Transverse colon (tissue), 4 donors: ENCODE results near the gene FOSL2. TPM values are rescaled to one million over a fixed set of nuclear protein-coding genes. Genes with fewer than 3 reads are reported as not detected.
A peak's percentile ranks its signal among the peaks of the same experiment; 100 is the strongest.
"Not testable (repeated sequence)": the region's sequence is repeated elsewhere in the genome, so short reads cannot be mapped to it uniquely, and the experiment has no call there.

Source experiments
- DNase-seq: peaks from one replicate; pipeline ENCODE4 v3.0.0-alpha.2; 2019
- H3K27ac ChIP-seq, 4 donors: fragments of 200-600 bp; sonication (generic); 2 replicates each; pipeline ENCODE4 v1.5.1; 2016 to 2018; ENCODE audit warnings: inconsistent platforms in 4 of 4
- H3K27me3 ChIP-seq: fragments of 200-600 bp; sonication (generic); 2 replicates; pipeline ENCODE4 v1.5.1; 2017; ENCODE audit warnings: inconsistent platforms
- H3K36me3 ChIP-seq, 4 donors: fragments of 200-600 bp; sonication (generic); 2 replicates each; pipeline ENCODE4 v1.5.1; 2017 to 2019; ENCODE audit warnings: inconsistent platforms in 4 of 4
- H3K4me1 ChIP-seq, 4 donors: fragments of 200-600 bp; sonication (generic); 2 replicates each; pipeline ENCODE4 v1.5.1; 2017 to 2020; ENCODE audit warnings: inconsistent platforms in 4 of 4
- H3K4me3 ChIP-seq, 4 donors: fragments of 200-600 bp; sonication (generic); 1 replicate in 1 of 4; 2 replicates in 3 of 4; pipeline versions ENCODE4 v1.5.1 to v1.6.1; 2017 to 2019; ENCODE audit warnings: inconsistent platforms in 4 of 4
- H3K9me3 ChIP-seq, 2 donors: fragments of 200-600 bp; sonication (generic); 2 replicates each; pipeline ENCODE4 v1.5.1; 2017 to 2019; ENCODE audit warnings: inconsistent platforms in 2 of 2
- EP300 ChIP-seq: sonication (generic); formaldehyde crosslinking; IDR thresholded peaks from one replicate; pipeline ENCODE4 v1.6.1; 2017; ENCODE audit warnings: antibody characterized with exemption, low read depth
- POLR2A ChIP-seq: fragments of 450-650 bp; IDR thresholded peaks from one replicate; pipeline ENCODE4 v1.6.1; 2016; ENCODE audit warnings: antibody characterized with exemption, mild to moderate bottlenecking, moderate library complexity
- POLR2AphosphoS5 ChIP-seq, 3 donors: sonication (generic); formaldehyde crosslinking; IDR thresholded peaks; one replicate each; pipeline ENCODE4 v1.6.1; 2016; ENCODE audit warnings: antibody characterized with exemption in 3 of 3
- WGBS, 2 donors: methylation state at CpG; one replicate each; pipeline ENCODE4 v1.1.5; 2018; ENCODE audit warnings: low coverage in 1 of 2; 5-methylcytosine and 5-hydroxymethylcytosine counted together
- in situ Hi-C, 4 donors: fragments of 200-750 bp; cut with MboI; loops; one replicate each; pipeline versions ENCODE4 v1.15.0 to v1.15.1; 2017; ENCODE audit warnings: low sequenced_read_pairs in 3 of 4, low pct_ligation_motif_present in 1 of 4, low pct_unique_long_range_greater_than_20kb in 1 of 4
- intact Hi-C: fragments of 100-400 bp; cut with DNase I; formaldehyde crosslinking; loops from one replicate; pipeline ENCODE4 v1.15.1; 2023; ENCODE audit warnings: low total_unique reads
- total RNA-seq, 4 donors: library from RNA; depleted of rRNA; stranded (reverse); fragments of >200 nt; gene quantifications; one replicate each; pipeline ENCODE4 v1.1.0, GENCODE V29; 2016
- TF ChIP-seq, protein P1 (sequence below), 5 experiments: fragments of 200-600 bp in 3 of 5; fragments of 450-650 bp in 2 of 5; sonication (generic) in 3 of 5; IDR thresholded peaks; 1 replicate in 2 of 5; 2 replicates in 3 of 5; pipeline ENCODE4 v1.5.1; 2016 to 2017; ENCODE audit warnings: antibody characterized with exemption in 5 of 5, inconsistent platforms in 3 of 5, mild to moderate bottlenecking in 2 of 5, moderate library complexity in 1 of 5

Gene FOSL2
- total RNA-seq, 4 donors from 2014 or later: 135 to 358 (median 233) TPM

DNA sequence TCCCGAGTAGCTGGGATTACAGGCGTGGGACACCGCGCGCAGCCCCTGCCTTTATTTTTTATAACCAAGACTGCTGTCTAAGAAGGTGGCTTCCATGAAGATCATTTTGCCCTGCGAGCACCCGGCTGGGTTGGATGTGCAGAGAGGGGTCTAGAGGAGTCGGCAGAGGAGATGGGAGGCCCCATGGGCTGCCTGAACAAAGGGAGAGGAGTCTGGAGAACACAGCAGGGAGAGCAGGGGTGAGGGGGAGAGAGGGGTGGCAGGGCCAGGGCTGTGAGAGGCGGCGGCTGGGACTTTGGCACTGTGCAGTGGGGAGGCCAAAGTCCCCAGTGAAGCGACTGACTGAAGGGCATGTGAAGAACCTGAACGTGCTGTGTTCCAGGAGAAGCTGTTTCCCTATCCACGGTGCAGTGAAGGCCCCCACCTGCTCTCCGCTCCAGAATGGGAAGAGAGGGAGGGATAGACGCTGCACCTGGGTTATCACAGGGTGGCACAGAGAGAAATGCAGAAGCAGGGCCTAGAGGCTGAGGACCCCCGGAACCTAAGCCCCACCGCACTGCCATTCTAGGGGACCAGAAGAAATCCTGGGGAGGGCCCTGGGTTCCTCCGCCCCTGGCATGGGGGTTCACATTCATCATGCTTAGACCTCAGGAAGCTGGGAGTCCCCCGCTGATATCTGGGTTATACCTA lies 24.8 kb upstream of the FOSL2 start:
- H3K36me3 ChIP-seq: no peaks in the 10 kb centered on the region
- H3K27me3 ChIP-seq: no peaks in the 10 kb centered on the region
- TF ChIP-seq POLR2A (no peak), EP300 (no peak)
- H3K9me3 ChIP-seq: no peaks in the 10 kb centered on the region
- intact Hi-C loops: no loop called here
- H3K4me1 ChIP-seq: peaks cover 17 to 45% (median 33%) of the 10 kb centered on the region in 4 donors
- peak; percentile 63 for DNase-seq
- in situ Hi-C loops: no loop called here
- peak overlapping the region in 3 of 4 donors; percentile 77 to 83 (median 83) for H3K27ac ChIP-seq
- H3K4me3 ChIP-seq: no peak overlapping the region
- WGBS, 2 donors: 79 to 100% methylated on average over 1 to 19 of the region's 19 CpGs

DNA sequence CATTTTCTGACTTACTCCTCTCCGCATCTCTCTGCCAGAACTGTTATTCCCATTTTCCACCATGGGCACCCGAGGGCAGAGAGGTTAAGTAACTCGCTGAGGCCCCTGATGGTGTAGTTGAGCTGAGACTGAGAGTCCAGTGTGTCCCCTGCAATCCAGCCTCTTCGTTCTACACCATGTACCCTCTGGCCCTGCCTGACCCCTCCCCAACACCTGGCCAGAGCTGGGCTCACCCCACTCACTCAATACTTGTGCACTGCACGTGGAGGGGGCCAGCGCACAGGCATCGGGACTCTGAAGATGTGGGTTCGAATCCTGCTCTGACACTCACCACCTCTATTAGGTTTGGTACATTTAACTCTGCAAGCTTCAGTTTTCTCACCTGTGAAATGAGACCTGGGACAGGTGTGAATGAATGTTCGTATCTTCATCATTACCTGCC lies 24.3 kb upstream of the FOSL2 start:
- Histone ChIP-seq H3K36me3 (no peaks in the 10 kb centered on the region), H3K9me3 (no peaks in the 10 kb centered on the region), H3K27me3 (no peaks in the 10 kb centered on the region), H3K4me1 (peaks cover 17 to 45% (median 33%) of the 10 kb centered on the region in 4 donors), H3K27ac (no peak overlapping the region), H3K4me3 (no peak overlapping the region)
- WGBS, 2 donors: 82 to 88% methylated on average over 3 to 9 of the region's 9 CpGs
- intact Hi-C loops (no loop called here), in situ Hi-C loops (no loop called here)
- TF ChIP-seq POLR2A (no peak), POLR2AphosphoS5 (IDR thresholded peaks at IDR 0.05) (no peak), EP300 (no peak)
- TF ChIP-seq, protein P1, sequence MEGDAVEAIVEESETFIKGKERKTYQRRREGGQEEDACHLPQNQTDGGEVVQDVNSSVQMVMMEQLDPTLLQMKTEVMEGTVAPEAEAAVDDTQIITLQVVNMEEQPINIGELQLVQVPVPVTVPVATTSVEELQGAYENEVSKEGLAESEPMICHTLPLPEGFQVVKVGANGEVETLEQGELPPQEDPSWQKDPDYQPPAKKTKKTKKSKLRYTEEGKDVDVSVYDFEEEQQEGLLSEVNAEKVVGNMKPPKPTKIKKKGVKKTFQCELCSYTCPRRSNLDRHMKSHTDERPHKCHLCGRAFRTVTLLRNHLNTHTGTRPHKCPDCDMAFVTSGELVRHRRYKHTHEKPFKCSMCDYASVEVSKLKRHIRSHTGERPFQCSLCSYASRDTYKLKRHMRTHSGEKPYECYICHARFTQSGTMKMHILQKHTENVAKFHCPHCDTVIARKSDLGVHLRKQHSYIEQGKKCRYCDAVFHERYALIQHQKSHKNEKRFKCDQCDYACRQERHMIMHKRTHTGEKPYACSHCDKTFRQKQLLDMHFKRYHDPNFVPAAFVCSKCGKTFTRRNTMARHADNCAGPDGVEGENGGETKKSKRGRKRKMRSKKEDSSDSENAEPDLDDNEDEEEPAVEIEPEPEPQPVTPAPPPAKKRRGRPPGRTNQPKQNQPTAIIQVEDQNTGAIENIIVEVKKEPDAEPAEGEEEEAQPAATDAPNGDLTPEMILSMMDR (IDR thresholded peaks at IDR 0.05): no peak
- no peak for DNase-seq

DNA sequence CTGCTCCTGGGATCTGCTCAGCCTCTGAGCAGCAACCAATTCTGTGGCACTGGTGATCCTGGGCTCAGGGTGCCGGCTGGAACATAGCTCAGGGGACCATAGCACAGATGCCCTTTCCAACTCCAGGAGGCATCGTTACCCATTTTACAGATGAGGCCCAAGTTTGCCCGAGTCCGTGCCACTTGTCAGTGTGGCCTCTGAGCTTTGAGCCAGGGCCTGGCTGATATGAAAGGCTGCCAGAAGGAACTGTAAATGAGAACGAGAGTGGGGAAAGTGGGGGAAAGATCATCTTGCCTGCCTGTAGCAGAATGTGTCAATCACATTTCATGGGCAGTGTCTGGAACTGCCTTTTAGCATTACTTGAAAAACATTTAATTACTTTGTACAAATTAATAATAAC lies 23.3 kb upstream of the FOSL2 start:
- WGBS, 2 donors: 0 to 50% methylated on average over 1 to 5 of the region's 5 CpGs
- Histone ChIP-seq H3K4me1 (peaks cover 17 to 45% (median 33%) of the 10 kb centered on the region in 4 donors), H3K27ac (peak overlapping the region in 1 of 4 donors; percentile 9), H3K36me3 (no peaks in the 10 kb centered on the region), H3K27me3 (no peaks in the 10 kb centered on the region), H3K4me3 (no peak overlapping the region), H3K9me3 (no peaks in the 10 kb centered on the region)
- in situ Hi-C loops: no loop called here
- no peak for DNase-seq
- TF ChIP-seq, protein P1 (IDR thresholded peaks at IDR 0.05): no peak
- TF ChIP-seq POLR2AphosphoS5 (IDR thresholded peaks at IDR 0.05): peak in 1 of 3 donors; percentile 17
- intact Hi-C loops: no loop called here

DNA sequence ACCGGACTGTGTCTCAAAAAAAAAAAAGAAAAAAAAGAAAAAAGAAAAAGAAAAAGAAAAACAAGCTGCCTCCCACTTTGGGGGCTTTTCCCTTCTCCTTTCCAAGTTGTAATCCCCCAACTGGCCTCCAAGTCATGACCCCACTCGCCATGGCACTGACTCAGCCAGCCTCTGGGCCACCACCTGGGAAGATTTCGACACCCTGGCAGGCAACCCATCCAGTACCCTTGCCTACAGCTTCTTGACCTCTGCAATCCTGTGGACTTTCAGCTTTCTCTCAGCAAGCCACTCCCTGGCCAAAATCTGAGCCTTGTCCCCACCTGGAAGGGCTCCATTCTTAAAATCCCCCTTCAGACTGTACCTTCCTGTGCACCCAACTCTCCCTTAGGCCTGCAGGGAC lies 22.3 kb upstream of the FOSL2 start:
- 73 to 92% methylated on average over 2 to 3 of the region's 3 CpGs for WGBS, 2 donors
- in situ Hi-C loops (no loop called here), intact Hi-C loops (no loop called here)
- peaks cover 15 to 41% (median 30%) of the 10 kb centered on the region in 4 donors for H3K4me1 ChIP-seq
- H3K36me3 ChIP-seq: no peaks in the 10 kb centered on the region
- no peak for DNase-seq
- TF ChIP-seq POLR2A (no peak), POLR2AphosphoS5 (IDR thresholded peaks at IDR 0.05) (no peak), EP300 (no peak)
- TF ChIP-seq, protein P1 (IDR thresholded peaks at IDR 0.05): no peak
- no peaks in the 10 kb centered on the region for H3K27me3 ChIP-seq
- H3K27ac ChIP-seq: no peak overlapping the region
- no peaks in the 10 kb centered on the region for H3K9me3 ChIP-seq
- no peak overlapping the region for H3K4me3 ChIP-seq

DNA sequence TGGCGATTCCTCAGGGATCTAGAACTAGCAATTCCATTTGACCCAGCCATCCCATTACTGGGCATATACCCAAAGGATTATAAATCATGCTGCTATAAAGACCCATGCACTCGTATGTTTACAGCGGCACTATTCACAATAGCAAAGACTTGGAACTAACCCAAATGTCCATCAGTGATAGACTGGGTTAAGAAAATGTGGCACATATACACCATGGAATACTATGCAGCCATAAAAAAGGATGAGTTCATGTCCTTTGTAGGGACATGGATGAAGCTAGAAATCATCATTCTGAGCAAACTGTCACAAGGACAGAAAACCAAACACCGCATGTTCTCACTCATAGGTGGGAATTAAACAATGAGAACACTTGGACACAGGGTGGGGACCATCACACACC lies 20.9 kb upstream of the FOSL2 start:
- peaks cover 15 to 42% (median 28%) of the 10 kb centered on the region in 4 donors for H3K4me1 ChIP-seq
- in situ Hi-C loops, H3K4me3 ChIP-seq, H3K27me3 ChIP-seq, H3K36me3 ChIP-seq, DNase-seq, H3K9me3 ChIP-seq, H3K27ac ChIP-seq, intact Hi-C loops: not testable (repeated sequence)
- WGBS, 2 donors: 73 to 74% methylated on average over 4 of the region's 4 CpGs
